Endothelial cell (in vitro differentiated cells): ENCODE measurements around the gene ICAM3. TPM values are rescaled to one million over a fixed set of nuclear protein-coding genes. Genes with fewer than 3 reads are reported as not detected.

Source experiments
- DNase-seq: peaks from one replicate; pipeline ENCODE4 v3.0.0; 2021; ENCODE audit warnings: low spot score
- H3K27ac Mint-ChIP-seq: one replicate; pipeline ENCODE4 v1.8.0; 2021; ENCODE audit warnings: mixed read lengths, inconsistent platforms; ENCODE audit not compliant: unreplicated experiment
- H3K27me3 Mint-ChIP-seq: one replicate; pipeline ENCODE4 v1.8.0; 2021; ENCODE audit warnings: mild to moderate bottlenecking, moderate library complexity, mixed read lengths, inconsistent platforms; ENCODE audit not compliant: unreplicated experiment
- H3K36me3 Mint-ChIP-seq: one replicate; pipeline ENCODE4 v1.8.0; 2021; ENCODE audit warnings: mild to moderate bottlenecking, low read depth, mixed read lengths, inconsistent platforms; ENCODE audit not compliant: unreplicated experiment
- H3K4me1 Mint-ChIP-seq: one replicate; pipeline ENCODE4 v1.8.0; 2021; ENCODE audit warnings: mild to moderate bottlenecking, mixed read lengths, inconsistent platforms; ENCODE audit not compliant: unreplicated experiment
- H3K4me3 Mint-ChIP-seq: one replicate; pipeline ENCODE4 v1.8.0; 2021; ENCODE audit warnings: mild to moderate bottlenecking, mixed read lengths, inconsistent platforms; ENCODE audit not compliant: unreplicated experiment
- H3K9me3 Mint-ChIP-seq: one replicate; pipeline ENCODE4 v1.8.0; 2021; ENCODE audit warnings: mixed read lengths, inconsistent platforms; ENCODE audit not compliant: unreplicated experiment
- CTCF ChIP-seq: fragments of 200-600 bp; sonication (generic); IDR thresholded peaks from one replicate; pipeline ENCODE4 v1.5.0; 2021; ENCODE audit warnings: antibody characterized with exemption; ENCODE audit not compliant: unreplicated experiment
- total RNA-seq: library from RNA; stranded (reverse); fragmentation: NEBNext Ultra II Directional; extraction: Animal tissue kit (Norgen Biotek cat#: 25700); gene quantifications from one replicate; pipeline ENCODE4 v1.2.1, GENCODE V29; 2021; ENCODE audit not compliant: unreplicated experiment

ICAM3 gene
- total RNA-seq, 1 donor from 2014 or later: 24.9 TPM

- peak overlapping the region; percentile 92 for H3K27ac Mint-ChIP-seq
- H3K4me3 Mint-ChIP-seq: peak overlapping the region; percentile 96
- H3K4me1 Mint-ChIP-seq: peaks cover 9% of the 10 kb centered on the region
- peak; percentile 18 for DNase-seq
- H3K27me3 Mint-ChIP-seq: peaks cover 14% of the 10 kb centered on the region
- no peaks in the 10 kb centered on the region for H3K9me3 Mint-ChIP-seq
- H3K36me3 Mint-ChIP-seq: peaks cover 21% of the 10 kb centered on the region
- no peak for TF ChIP-seq CTCF
These were observed 7.1 kb downstream of the ICAM3 start for GRCh38 chr19:10332158-10332964.

- no peak for DNase-seq
- H3K4me3 Mint-ChIP-seq: no peak overlapping the region
These were observed 9.9 kb downstream of the ICAM3 start for GRCh38 chr19:10329555-10329954.

GRCh38 chr19:10328558-10329429 is 10.6 kb downstream of the ICAM3 start:
- H3K4me3 Mint-ChIP-seq: no peak overlapping the region
- H3K4me1 Mint-ChIP-seq: peaks cover 9% of the 10 kb centered on the region
- no peak for TF ChIP-seq CTCF

More at GRCh38 chr19:10329555-10329954, 9.9 kb downstream of the ICAM3 start:
- Mint-ChIP-seq H3K4me1 (peaks cover 9% of the 10 kb centered on the region), H3K9me3 (no peaks in the 10 kb centered on the region), H3K36me3 (peaks cover 21% of the 10 kb centered on the region), H3K27me3 (peaks cover 13% of the 10 kb centered on the region), H3K27ac (no peak overlapping the region)
- no peak for TF ChIP-seq CTCF

GRCh38 chr19:10327793-10328192 is 11.6 kb downstream of the ICAM3 start:
- TF ChIP-seq CTCF: no peak
- H3K4me1 Mint-ChIP-seq: peaks cover 7% of the 10 kb centered on the region
- DNase-seq: no peak
- H3K27me3 Mint-ChIP-seq: peaks cover 11% of the 10 kb centered on the region
- no peak overlapping the region for H3K27ac Mint-ChIP-seq
- H3K9me3 Mint-ChIP-seq: no peaks in the 10 kb centered on the region
- peaks cover 19% of the 10 kb centered on the region for H3K36me3 Mint-ChIP-seq
- no peak overlapping the region for H3K4me3 Mint-ChIP-seq

More at GRCh38 chr19:10328558-10329429, 10.6 kb downstream of the ICAM3 start:
- Mint-ChIP-seq H3K36me3 (peaks cover 17% of the 10 kb centered on the region), H3K27ac (no peak overlapping the region), H3K27me3 (peaks cover 13% of the 10 kb centered on the region), H3K9me3 (no peaks in the 10 kb centered on the region)
- DNase-seq: no peak
